Fibroblast of lung (primary cell): ENCODE data around the gene UGP2. TPM values are rescaled to one million over a fixed set of nuclear protein-coding genes. Genes with fewer than 3 reads are reported as not detected.

Experiments used
- DNase-seq, 2 donors: peaks; one replicate each; pipeline versions ENCODE4 v3.0.0 to v3.0.0-alpha.2; 2010; ENCODE audit warnings: low read depth in 2 of 2
- H2AFZ ChIP-seq: 2 replicates; pipeline ENCODE4 v1.5.1; 2012; ENCODE audit warnings: low read length, control low read depth, inconsistent platforms
- H3K27ac ChIP-seq: 2 replicates; pipeline ENCODE4 v1.5.1; 2011; ENCODE audit warnings: low read length, control low read depth; ENCODE audit not compliant: insufficient read depth
- H3K27me3 ChIP-seq: 2 replicates; pipeline ENCODE4 v1.5.1; 2011; ENCODE audit warnings: mild to moderate bottlenecking, low read length; ENCODE audit not compliant: control insufficient read depth, insufficient read depth
- H3K36me3 ChIP-seq: 2 replicates; pipeline ENCODE4 v1.5.1; 2011; ENCODE audit warnings: low read length; ENCODE audit not compliant: control insufficient read depth, insufficient read depth
- H3K4me1 ChIP-seq: 2 replicates; pipeline ENCODE4 v1.5.1; 2011; ENCODE audit warnings: low read length; ENCODE audit not compliant: control insufficient read depth, insufficient read depth; ENCODE audit errors: extremely low read depth
- H3K4me2 ChIP-seq: 2 replicates; pipeline ENCODE4 v1.5.1; 2011; ENCODE audit warnings: low read length, control low read depth; ENCODE audit not compliant: insufficient read depth; ENCODE audit errors: extremely low read depth
- H3K4me3 ChIP-seq, 4 experiments: fragments of 200-600 bp in 1 of 4; sonication (generic) in 1 of 4; replicated peaks in 1 of 4; 2 replicates each; pipeline ENCODE4 v1.5.1; 2011 to 2016; ENCODE audit warnings: low read length in 4 of 4, low read depth in 3 of 4, mild to moderate bottlenecking in 3 of 4, control low read depth in 2 of 4, inconsistent platforms in 1 of 4, mixed read lengths in 1 of 4; ENCODE audit not compliant: insufficient read depth in 1 of 4; ENCODE audit errors: control extremely low read depth in 1 of 4
- H3K79me2 ChIP-seq: 2 replicates; pipeline ENCODE4 v1.5.1; 2012; ENCODE audit warnings: mild to moderate bottlenecking, low read length, inconsistent platforms; ENCODE audit not compliant: control insufficient read depth, insufficient read depth
- H3K9ac ChIP-seq: 2 replicates; pipeline ENCODE4 v1.5.1; 2011; ENCODE audit warnings: mild to moderate bottlenecking, low read length, control low read depth; ENCODE audit not compliant: insufficient read depth
- H3K9me3 ChIP-seq: 2 replicates; pipeline ENCODE4 v1.5.1; 2012; ENCODE audit warnings: low read depth, low read length; ENCODE audit not compliant: control insufficient read depth, insufficient read depth
- H4K20me1 ChIP-seq: 2 replicates; pipeline ENCODE4 v1.5.1; 2011; ENCODE audit warnings: low read length; ENCODE audit not compliant: control insufficient read depth, insufficient read depth; ENCODE audit errors: extremely low read depth
- CTCF ChIP-seq, 2 donors: IDR thresholded peaks in 1 of 2; conservative IDR thresholded peaks in 1 of 2; 1 replicate in 1 of 2; 2 replicates in 1 of 2; pipeline ENCODE4 v1.5.1; 2011 to 2012; ENCODE audit warnings: low read length in 2 of 2, control low read depth in 1 of 2, inconsistent platforms in 1 of 2, low read depth in 1 of 2, mild to moderate bottlenecking in 1 of 2
- EZH2 ChIP-seq: IDR thresholded peaks from 2 replicates; pipeline ENCODE4 v1.5.1; 2012; ENCODE audit warnings: low read length, control low read depth, mild to moderate bottlenecking; ENCODE audit errors: missing control alignments
- polyA plus RNA-seq, 2 donors: library from polyadenylated mRNA; depleted of rRNA in 1 of 2; stranded (reverse) in 1 of 2; unstranded in 1 of 2; fragments of >200 nt; gene quantifications; 2 replicates each; pipeline ENCODE4 v1.2.1, GENCODE V29; 2011 to 2012; ENCODE audit warnings: missing spikeins in 1 of 2
- total RNA-seq: library from RNA; depleted of rRNA; stranded (reverse); fragments of >200 nt; gene quantifications from 2 replicates; pipeline ENCODE4 v1.2.1, GENCODE V29; 2014

Gene UGP2
- total and polyA plus RNA-seq, 2 donors (not counting 1 experiment from before 2014, with no cell fraction given) = 77.8 to 180 TPM

- peaks cover 2% of the 10 kb centered on the region for H3K79me2 ChIP-seq
- no peaks in the 10 kb centered on the region for H3K27me3 ChIP-seq
- DNase-seq = no peak
- no peaks in the 10 kb centered on the region for H4K20me1 ChIP-seq
- no peak overlapping the region for H3K9ac ChIP-seq
- H3K4me1 ChIP-seq = no peaks in the 10 kb centered on the region
- H3K4me2 ChIP-seq = no peak overlapping the region
- H3K36me3 ChIP-seq = no peaks in the 10 kb centered on the region
- H3K27ac ChIP-seq = no peak overlapping the region
- H3K4me3 ChIP-seq = no peak overlapping the region
- TF ChIP-seq EZH2 (no peak), CTCF (conservative IDR thresholded peaks at IDR 0.05 in 1 of 2, IDR thresholded peaks at IDR 0.05 in 1 of 2; ENCODE audit: low read depth in 1 of 2, low read length in 2 of 2) (no peak)
- H2AFZ ChIP-seq = no peak overlapping the region
- no peaks in the 10 kb centered on the region for H3K9me3 ChIP-seq
Measured at GRCh38 chr2:63837036-63837594, 4.6 kb upstream of the UGP2 start.

GRCh38 chr2:63840081-63840784 lies 1.5 kb upstream of the UGP2 start:
- TF ChIP-seq CTCF (conservative IDR thresholded peaks at IDR 0.05 in 1 of 2, IDR thresholded peaks at IDR 0.05 in 1 of 2; ENCODE audit: low read depth in 1 of 2, low read length in 2 of 2) (no peak), EZH2 (no peak)
- H3K4me1 ChIP-seq = no peaks in the 10 kb centered on the region
- H3K27ac ChIP-seq = peak overlapping the region; percentile 97
- DNase-seq = no peak
- peaks cover 32% of the 10 kb centered on the region for H3K79me2 ChIP-seq
- H3K36me3 ChIP-seq = no peaks in the 10 kb centered on the region
- no peaks in the 10 kb centered on the region for H4K20me1 ChIP-seq
- peak overlapping the region; percentile 94 for H3K9ac ChIP-seq
- no peaks in the 10 kb centered on the region for H3K9me3 ChIP-seq
- H3K4me2 ChIP-seq = peak overlapping the region; percentile 57
- H3K4me3 ChIP-seq = peak overlapping the region; percentile 70 to 95 (median 93)
- no peaks in the 10 kb centered on the region for H3K27me3 ChIP-seq
- peak overlapping the region; percentile 35 for H2AFZ ChIP-seq

GRCh38 chr2:63840785-63841253 lies 877 bp upstream of the UGP2 start:
- H3K79me2 ChIP-seq = peaks cover 38% of the 10 kb centered on the region
- DNase-seq = peak; percentile 97 to 98
- H3K4me1 ChIP-seq = no peaks in the 10 kb centered on the region
- no peaks in the 10 kb centered on the region for H3K36me3 ChIP-seq
- H4K20me1 ChIP-seq = no peaks in the 10 kb centered on the region
- H3K27me3 ChIP-seq = no peaks in the 10 kb centered on the region
- peak overlapping the region; percentile 62 for H3K4me2 ChIP-seq
- TF ChIP-seq EZH2 (no peak), CTCF (conservative IDR thresholded peaks at IDR 0.05 in 1 of 2, IDR thresholded peaks at IDR 0.05 in 1 of 2; ENCODE audit: low read depth in 1 of 2, low read length in 2 of 2) (peak in 1 of 2 donors; percentile 20)
- peak overlapping the region; percentile 97 for H3K27ac ChIP-seq
- peak overlapping the region; percentile 36 for H2AFZ ChIP-seq
- no peaks in the 10 kb centered on the region for H3K9me3 ChIP-seq
- H3K9ac ChIP-seq = peak overlapping the region; percentile 94
- peak overlapping the region; percentile 70 to 95 (median 93) for H3K4me3 ChIP-seq
